GM19351 (cell line): ENCODE data around the gene MNAT1.
"Not testable (repeated sequence)": the region's sequence is repeated elsewhere in the genome, so short reads cannot be mapped to it uniquely, and the experiment has no call there.

Experiments
- ATAC-seq: cut with Tn5 transposase; IDR thresholded peaks from one replicate; pipeline ENCODE4 v1.9.1; 2021; ENCODE audit warnings: mild to moderate bottlenecking, moderate library complexity; ENCODE audit not compliant: unreplicated experiment

The MNAT1 gene

DNA sequence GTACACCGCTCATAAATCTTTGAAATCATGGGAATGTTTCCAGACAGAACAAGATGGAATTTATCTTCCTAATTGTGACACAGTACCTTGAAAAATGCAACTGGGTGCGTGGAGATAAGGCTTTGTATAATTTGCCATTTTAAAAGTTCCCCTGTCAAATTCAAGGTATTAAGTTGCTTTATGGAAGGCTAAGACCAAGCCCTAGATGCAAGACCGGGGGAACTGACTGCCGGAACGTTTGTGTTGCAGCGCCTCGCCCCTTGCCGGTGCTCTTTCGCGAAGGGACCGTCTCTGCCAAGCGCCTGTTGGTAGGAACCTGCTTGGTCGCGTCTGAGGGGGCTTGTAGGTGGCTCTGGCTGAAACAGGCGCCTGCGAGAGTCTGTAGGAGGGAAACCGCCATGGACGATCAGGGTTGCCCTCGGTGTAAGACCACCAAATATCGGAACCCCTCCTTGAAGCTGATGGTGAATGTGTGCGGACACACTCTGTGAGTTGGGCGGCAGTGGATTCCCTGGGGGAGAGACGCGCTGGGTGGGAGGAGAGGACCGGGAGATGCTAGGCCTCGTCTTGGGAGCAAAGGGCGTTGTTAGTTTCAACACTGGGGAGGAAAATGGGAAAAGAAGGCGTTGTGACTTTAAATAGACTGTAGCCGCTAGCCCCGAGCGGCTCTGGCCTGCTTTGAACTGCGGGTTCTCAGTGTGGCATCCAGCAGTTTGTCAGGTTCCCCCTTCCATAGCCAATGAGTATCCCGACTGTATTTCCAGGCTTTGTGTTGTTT lies at the start of gene MNAT1:
Gene MNAT1 (plus strand): TSS at position 297 of the 778 bp plus-strand sequence. CDS start 102 bp downstream, at position 399.
- peak; percentile 97 for ATAC-seq

DNA sequence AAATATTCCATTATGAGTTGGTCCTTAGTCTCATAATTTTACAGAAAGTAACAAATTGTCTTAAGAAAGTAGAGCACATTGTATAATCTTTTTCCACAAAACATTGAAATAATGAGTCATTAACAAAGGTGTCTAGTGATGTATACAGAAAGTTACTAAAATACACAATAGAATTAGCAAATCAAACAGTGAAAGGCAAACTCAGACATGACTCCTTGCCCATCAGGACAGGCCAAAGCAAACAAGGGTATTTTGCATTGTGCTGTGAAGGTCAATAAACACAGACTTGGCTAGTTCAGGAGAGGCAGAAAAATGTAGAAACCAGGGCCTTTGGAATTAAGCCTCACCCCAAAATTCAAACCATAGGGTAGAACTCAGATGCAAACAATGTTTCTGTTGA lies 47.7 kb upstream of the MNAT1 start:
- ATAC-seq = no peak

DNA sequence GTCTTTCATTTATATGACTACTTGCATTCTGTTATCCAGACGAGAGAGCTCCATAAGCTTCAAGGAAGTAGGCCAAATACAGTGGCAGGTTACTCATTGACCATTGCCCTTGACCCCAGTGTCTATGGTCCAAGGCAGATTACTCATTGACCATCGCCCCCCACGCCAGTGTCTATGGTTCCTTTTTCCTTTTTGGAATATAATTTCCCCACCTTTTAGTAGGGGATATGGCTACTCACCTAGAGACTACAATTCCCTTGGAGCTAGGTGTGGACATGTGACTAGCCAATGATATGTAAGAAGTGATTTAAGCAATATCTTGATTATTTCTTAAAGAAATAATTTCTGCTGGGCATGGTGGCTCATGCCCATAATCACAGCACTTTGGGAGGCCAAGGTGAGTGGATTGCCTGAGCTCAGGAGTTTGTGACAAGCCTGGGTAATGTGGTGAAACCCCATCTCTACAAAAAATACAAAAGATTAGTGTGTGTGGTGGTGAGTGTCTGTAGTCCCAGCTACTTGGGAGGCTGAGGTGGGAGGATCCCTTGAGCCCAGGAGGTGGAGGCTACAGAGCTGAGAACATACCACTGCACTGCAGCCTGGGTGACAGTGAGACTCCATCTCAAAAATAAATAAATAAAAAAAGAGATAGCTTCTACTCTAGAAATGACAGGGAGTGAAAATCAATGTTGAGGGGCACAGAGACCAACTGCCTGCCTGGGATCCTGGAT lies 43.0 kb upstream of the MNAT1 start:
- no peak for ATAC-seq

DNA sequence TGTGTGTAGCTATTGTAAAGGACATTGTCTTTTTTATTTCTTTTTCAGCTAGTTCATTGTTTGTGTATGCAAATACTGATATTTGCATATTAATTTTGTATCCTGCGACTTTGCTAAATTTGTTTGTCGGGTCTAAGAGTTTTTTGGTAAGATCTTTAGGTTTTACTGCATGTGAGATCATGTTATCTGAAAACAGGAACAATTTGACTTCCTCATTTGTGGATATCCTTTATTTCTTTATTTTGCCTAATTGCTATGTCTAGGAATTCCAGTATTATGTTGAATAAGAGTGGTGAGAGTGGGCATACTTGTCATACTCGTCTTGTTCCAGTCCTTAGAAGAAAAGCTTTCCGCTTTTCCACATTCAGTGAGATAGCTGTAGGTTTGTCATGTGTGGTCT lies 39.2 kb upstream of the MNAT1 start:
- no peak for ATAC-seq

DNA sequence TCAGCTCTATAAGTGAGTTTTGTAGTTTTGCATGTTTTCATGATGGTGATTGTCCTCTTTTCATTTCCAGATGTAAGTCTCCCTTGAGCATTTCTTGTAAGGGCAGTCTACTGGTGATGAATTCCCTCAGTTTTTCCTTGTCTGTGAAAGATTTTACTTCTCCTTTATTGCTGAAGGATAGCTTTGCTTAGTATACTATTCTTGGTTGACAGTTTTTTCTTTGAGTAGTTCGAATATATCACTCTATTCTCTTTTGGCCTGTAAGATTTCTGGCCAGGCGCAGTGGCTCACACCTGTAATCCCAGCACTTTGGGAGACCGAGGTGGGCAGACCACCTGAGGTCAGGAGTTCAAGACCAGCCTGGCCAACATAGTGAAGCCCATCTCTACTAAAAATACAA lies 34.0 kb upstream of the MNAT1 start:
- ATAC-seq = no peak

DNA sequence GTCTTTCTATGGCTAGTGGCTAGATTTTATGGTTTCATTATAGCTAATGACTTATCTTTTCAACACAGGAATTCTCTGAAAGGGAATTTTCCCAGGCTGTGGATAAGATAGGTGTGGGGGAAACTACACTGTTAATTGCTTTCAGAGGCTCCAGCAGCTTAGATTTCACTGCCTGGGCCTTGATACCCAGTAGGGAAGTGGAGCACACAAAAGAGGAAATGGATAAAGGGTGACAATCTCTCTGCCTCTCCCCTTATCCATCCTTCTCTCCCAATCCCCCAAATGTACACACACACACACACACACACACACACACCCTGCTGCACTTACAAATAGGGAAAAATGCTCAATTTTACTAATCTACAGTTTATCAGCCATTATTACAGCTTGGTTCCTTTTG lies 29.5 kb upstream of the MNAT1 start:
- ATAC-seq = no peak

DNA sequence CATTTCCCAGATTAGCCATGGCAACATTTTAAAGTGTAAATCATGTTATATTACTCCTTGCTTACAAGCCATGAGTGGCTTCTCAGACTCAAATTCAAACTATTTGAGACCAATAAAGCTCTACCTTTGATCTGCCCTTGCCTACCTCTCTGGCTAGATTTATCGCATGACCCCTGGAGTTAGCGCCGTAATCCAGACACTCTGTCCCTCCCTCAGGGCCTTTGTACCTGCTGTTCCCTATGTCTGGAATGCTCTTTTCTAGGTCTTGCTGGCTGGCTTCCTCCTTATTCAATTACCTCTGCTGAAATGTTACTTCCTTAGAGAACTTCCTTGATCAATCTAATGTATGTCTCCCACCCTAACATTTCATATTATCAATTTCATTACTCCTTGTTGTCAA lies 26.7 kb upstream of the MNAT1 start:
- no peak for ATAC-seq

DNA sequence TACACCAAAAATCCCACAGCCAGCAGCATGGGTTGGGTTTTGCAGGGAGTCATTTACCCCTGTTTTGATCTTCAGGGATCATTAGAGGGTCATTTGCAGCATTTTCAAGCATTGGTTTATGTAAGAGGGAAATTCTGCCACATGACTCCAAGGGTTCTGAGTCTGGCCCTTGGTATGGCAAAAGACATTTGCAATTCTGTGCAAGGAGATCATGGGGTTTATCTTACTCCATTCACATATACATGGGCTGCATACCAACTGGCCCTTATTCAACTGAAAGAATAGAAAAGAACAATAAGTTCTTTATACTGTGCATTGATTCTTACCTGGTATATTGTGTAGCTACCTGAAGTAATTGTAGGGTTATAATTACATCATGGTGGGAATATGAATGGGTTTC lies 24.1 kb upstream of the MNAT1 start:
- no peak for ATAC-seq

DNA sequence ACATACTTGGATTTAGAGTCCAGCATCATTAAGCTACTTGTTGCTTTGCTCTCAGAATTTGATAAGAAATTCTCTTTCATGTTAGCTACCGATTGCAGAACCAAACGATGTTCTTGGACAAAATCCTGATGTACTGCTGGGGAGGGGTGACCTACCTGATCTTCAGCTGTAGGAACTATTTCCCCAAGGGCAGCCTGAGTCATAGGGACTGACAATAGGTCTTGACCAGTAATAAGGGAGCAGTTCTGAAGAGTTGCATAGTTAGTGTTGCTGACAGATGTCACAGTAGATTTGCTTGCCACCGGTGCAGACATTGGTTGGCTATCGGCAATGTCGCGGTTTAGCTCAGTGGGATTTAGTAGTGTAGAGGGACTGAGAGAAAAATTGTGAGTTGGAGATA lies 21.0 kb upstream of the MNAT1 start:
- ATAC-seq = no peak

DNA sequence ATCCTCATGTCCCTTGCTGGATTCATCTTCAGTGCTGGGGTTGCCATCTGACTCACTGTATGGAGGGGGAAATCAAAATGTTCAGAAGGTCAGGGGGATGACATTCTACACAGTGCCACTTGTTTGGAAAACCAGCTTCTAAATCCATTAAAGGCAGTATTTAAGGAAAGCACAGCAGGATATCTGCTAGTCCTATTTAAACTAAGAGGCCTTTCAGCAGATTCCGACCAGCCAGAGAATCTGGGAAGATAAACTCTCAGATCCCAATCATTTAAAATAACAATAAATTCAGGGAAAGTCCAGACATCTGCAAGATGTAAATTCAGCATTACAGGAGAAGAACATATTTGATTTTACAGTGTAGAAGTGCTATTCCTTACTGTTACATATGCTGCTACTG lies 14.2 kb upstream of the MNAT1 start:
- ATAC-seq = no peak

DNA sequence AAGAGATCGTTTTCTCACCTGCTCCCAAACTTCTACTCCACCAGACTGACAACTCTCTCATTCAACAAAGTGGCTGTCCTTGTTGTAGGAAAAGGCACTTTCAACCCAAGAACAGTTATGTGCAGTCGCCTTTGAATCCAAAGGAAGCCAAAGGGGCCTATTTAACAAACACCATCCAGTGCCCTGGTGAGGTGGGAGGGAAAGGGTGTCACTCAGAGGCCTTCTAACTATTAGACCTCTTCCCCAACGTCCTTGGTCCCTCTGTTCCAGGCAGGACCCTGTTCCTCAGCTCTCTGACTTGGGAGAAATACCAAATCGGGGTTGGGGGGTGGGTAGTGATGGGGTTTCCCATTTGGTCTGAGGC lies 13.6 kb upstream of the MNAT1 start:
- ATAC-seq = no peak

DNA sequence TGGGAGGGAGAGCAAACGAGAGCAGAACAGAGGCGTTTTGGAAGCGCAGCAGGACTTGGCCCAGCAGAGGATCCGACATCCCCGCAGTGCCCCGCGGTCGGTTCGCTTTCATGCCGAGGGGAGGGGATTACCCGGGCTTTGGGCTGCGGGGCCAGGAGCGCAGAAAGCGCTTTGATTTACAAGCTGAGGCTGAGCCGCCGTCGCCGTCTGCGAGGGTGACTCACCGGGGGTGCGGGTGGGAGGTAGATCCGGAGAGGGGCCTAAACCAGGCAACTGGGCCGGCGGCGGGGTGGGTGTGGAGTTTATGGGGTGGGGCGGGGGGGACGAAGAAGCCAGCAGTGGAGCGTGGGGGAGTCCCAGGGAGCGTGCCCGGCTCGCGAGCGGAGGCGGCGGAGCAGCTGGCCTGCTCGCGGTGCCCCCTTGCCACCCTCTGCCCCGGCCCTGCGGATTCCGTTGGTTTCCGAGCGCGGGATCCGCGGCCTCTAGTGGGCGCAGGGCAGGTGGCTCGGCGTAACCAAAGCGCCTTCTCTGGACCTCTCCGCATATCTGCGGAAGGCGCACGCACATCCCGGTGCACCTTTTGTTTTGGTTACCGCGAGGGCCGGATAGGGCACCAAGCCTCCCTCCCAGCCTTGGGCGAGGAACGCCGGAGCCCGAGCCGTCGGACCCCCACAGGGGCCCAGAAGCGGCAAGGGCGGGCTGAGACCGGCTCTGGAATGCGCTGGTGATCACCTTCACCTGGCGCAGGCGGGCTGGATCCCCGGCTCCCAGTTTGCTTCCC lies 13.0 kb upstream of the MNAT1 start:
- ATAC-seq = no peak

DNA sequence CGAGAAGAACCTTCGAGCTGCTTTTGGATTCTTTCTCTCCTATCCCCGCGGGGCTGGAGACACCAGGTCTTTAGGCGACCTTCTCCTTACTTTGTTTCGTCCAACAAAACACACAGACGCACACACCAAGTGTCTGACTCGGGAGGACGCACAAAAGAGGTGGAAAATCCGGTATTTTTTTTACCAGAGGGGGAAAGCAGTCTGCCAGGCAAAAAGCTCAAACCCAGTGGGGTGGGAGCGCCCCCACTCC lies 12.5 kb upstream of the MNAT1 start:
- no peak for ATAC-seq

DNA sequence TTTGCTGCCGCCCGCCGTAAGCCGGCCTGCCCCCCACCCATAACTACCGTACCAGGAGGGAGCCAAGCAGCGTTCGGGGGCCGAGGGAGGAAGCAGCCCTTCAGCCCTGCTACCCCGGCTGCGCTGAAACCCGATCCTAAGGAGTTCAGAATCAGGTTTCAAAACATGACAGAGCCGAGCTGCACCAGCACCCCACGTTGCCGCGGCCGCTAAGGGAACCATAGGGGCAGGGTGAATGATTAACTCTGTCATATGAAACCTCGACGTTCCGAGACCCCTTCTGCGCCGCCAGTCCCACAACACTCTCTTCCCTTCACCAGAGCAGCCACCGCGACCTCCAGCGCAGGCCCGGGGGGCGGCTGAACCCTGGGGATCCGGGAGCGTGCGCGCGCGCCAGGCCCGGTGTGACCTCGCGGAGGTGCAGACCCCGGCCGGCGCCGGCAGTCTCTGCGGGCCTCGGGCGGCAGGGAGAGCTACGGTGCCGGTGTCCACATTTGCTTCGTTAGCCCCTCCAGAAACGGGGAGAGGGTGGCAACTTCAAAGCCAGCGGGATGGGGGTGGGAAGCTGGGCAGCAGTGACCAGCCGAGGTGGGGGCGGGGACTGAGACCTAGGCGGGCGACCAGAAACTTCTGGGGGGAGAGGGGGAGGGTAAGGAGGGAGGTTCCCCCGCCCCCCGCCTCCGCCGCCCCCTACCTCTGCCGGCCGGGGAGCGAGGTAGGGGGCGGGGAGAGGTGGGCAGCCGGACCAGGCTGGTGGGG lies 12.0 kb upstream of the MNAT1 start:
- ATAC-seq = peak; percentile 35

DNA sequence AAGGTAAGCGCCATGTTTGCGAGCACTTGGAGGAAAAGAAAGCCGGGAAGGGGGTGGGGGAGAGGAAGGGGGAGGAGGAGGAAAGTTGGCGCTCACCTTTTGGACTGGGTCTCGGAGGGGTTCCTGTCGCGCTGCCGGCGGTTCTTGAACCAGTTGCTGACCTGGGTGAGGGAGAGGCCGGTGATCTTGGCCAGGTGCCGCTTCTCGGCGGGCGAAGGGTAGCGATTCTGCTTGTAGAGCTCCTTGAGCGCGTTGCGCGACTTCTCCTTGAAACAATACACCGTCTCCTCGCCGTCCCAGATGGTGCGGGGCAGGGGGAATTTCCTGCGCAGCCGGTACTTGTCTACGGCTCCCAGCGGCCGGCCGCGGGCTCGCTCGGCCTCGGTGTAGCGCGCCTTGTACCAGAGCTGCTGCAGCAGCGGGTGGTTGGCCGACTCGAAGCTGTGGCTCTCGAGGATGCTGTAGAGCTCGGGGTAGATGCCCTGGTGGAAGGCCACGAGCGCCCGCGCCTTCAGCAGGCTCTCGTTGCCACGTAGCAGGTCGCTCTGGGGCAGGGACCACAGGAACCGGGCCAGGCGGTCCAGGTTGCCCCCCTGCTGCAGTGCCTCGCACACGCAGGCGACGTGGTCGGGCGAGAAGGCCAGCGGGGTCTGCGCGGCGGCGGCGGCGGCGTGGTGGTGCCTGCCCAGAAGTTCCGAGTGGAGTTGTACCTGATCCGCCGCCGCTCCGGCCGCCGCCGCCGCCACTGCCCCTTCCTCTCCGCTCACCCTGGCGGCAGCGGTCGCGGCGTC lies 11.2 kb upstream of the MNAT1 start:
- peak; percentile 46 for ATAC-seq

DNA sequence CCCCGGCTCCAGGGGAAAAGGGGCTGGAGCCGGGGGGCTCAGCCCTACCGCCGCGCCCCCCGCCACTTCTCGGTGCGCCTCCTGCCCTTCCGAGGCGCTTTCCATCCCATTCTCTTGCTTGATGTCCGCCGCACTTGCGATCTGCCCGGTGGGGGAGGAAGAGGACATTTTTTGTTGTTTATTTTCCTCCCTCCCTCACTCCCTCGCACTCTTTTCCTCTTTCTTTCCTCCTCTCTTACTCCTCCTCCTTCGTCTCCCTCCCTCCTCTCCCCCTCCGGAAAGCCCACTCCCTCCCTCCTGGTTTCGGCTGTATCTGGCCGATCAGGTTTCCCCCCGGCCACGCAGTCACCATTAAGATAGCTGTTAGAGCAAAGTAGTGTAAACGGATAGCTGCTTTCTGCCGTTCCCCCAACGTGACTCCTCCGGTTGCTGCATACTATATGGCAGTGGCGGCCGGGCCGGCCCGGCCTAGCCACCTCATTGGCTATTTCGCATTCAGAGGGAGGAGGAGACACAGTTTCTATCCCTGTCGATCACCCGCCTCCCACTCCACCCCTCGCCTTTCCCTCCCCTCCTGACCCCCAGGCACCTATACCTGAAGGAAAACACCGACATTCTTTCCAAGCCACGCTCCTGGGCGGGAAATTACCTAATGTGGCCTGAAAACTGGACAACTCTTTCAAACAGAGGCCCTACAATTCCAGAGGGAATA lies 10.5 kb upstream of the MNAT1 start, which contains the start of gene SIX4:
Gene SIX4 (minus strand): TSS at position 445 of the 712 bp plus-strand sequence. CDS start 277 bp downstream, at position 168.
- peak; percentile 51 for ATAC-seq

DNA sequence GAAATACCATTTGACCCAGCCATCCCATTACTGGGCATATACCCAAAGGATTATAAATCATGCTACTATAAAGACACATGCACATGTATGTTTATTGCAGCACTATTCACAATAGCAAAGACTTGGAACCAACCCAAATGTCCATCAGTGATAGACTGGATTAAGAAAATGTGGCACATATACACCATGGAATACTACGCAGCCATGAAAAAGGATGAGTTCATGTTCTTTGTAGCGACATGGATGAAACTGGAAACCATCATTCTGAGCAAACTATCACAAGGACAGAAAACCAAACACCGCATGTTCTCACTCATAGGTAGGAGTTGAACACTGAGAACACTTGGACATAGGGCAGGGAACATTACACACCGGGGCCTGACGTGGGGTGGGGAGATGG lies 3.3 kb upstream of the MNAT1 start:
- not testable (repeated sequence) for ATAC-seq

DNA sequence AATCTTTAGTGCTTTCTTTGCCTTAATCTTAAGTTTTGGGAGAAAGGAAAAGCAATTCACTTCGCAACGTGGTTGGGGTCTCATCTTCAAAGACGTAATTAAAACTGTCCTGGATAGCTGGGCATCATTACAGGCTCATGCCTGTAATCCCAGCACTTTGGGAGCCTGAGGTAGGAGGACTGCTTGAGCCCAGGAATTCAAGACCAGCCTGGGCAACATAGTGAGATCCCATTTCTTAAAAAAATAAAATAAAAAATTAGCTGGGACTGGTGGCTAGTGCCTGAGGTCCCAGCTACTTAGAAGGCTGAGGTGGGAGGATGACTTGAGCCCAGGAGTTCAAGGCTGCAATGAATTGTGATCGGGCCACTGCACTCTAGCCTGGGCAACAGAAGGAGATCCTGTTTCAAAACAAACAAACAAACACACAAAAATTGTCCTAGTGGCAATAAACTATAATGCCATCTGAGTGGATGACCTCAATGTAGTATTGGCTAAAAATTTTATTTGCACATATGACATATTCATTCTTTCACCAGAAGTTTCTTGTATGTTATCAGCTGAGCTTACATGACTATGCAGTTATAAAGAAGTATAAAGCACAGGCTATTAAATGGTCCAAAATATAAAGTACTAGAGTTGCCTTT lies 1.6 kb upstream of the MNAT1 start:
- ATAC-seq = no peak

DNA sequence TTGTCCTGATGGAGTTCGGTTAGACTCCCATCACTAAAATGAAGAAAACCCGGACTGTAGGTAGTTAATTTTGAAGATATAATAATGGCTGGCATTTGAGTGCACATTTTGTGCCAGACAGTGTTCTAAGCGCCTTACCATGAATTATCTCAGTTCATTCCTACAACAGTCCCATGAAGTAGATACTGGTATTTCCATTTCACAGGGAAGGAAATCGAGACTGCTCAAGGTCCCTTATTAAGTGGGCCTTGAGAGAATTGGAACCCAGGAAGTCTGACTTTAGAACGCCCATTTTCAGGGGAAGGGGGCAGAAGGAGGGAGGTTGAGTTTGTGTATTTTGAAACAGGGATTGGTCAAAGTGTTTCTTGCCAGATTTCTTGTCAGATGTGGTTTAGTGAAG lies 855 bp downstream of the MNAT1 start:
- ATAC-seq = no peak
